ENCODE measurements around the gene OR5A2.
"Not testable (repeated sequence)": the region's sequence is repeated elsewhere in the genome, so short reads cannot be mapped to it uniquely, and the experiment has no call there.

Gene OR5A2

GRCh38 chr11:59400461-59401261 lies 25.6 kb downstream of the OR5A2 start:
- DNase-seq (ENCODE audit: low read depth in 1 of 2, low spot score in 1 of 2): no peak

GRCh38 chr11:59394186-59394585 lies 32.0 kb downstream of the OR5A2 start:
- DNase-seq (ENCODE audit: low read depth in 1 of 2, low spot score in 1 of 2): no peak

- no peak for DNase-seq (ENCODE audit: low read depth in 1 of 2, low spot score in 1 of 2)
These were observed 45.8 kb downstream of the OR5A2 start for GRCh38 chr11:59380263-59381059.

GRCh38 chr11:59372324-59372723 lies 53.9 kb downstream of the OR5A2 start:
- DNase-seq (ENCODE audit: low read depth in 1 of 2, low spot score in 1 of 2): not testable (repeated sequence)

- DNase-seq (ENCODE audit: low read depth in 1 of 2, low spot score in 1 of 2): no peak
These were observed 57.8 kb downstream of the OR5A2 start for GRCh38 chr11:59368238-59369022.
